Subcutaneous adipose tissue (tissue), 4 donors: ENCODE results near the gene ZNF281. TPM values are rescaled to one million over a fixed set of nuclear protein-coding genes. Genes with fewer than 3 reads are reported as not detected.

Experiments used
- total RNA-seq, 4 donors: library from RNA; depleted of rRNA; stranded (reverse); fragments of >200 nt; gene quantifications; one replicate each; pipeline ENCODE4 v1.1.0, GENCODE V29; 2016
- TF ChIP-seq, protein P1 (sequence below): fragments of 450-650 bp; IDR thresholded peaks from one replicate; pipeline ENCODE4 v1.5.1; 2016; ENCODE audit warnings: low read depth, mild to moderate bottlenecking, control low read depth, antibody characterized with exemption, moderate library complexity

ZNF281 gene
- total RNA-seq, 4 donors from 2014 or later = 8.3 to 20.4 (median 14.8) TPM

DNA sequence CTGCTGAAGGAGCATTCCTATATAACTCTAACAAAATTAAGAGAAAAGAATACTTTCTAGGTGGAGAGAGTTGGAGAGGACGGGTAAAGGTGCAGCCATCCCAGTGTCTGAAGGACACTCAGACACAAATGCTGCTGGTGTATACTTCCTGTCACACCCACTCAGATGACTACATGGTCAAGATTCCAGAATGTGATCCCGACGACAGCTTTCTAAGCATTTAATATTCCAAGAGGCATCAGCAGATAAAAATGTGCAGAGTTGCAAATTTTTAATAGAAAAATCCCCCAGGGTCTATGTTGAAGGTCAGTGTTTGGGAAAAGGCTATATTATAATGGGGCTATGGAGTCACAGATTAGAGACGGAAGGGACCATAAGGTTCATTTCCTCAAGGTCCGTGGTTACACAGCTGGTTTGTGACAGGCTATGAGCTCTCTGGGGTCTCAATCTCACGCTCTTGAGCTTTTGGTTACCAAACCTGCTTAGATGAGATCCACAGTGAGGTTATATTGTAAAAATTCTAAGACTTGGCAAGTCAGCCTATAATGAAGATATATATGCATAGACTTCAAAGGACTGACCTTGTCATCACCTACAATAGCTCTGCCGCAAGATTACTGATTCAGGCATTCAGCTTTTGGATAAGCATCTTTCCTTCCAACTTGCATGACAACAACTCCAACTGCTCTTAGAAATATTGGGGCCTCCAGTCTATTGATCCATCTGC lies 35.1 kb downstream of the ZNF281 start:
- TF ChIP-seq, protein P1, sequence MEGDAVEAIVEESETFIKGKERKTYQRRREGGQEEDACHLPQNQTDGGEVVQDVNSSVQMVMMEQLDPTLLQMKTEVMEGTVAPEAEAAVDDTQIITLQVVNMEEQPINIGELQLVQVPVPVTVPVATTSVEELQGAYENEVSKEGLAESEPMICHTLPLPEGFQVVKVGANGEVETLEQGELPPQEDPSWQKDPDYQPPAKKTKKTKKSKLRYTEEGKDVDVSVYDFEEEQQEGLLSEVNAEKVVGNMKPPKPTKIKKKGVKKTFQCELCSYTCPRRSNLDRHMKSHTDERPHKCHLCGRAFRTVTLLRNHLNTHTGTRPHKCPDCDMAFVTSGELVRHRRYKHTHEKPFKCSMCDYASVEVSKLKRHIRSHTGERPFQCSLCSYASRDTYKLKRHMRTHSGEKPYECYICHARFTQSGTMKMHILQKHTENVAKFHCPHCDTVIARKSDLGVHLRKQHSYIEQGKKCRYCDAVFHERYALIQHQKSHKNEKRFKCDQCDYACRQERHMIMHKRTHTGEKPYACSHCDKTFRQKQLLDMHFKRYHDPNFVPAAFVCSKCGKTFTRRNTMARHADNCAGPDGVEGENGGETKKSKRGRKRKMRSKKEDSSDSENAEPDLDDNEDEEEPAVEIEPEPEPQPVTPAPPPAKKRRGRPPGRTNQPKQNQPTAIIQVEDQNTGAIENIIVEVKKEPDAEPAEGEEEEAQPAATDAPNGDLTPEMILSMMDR = no peak

DNA sequence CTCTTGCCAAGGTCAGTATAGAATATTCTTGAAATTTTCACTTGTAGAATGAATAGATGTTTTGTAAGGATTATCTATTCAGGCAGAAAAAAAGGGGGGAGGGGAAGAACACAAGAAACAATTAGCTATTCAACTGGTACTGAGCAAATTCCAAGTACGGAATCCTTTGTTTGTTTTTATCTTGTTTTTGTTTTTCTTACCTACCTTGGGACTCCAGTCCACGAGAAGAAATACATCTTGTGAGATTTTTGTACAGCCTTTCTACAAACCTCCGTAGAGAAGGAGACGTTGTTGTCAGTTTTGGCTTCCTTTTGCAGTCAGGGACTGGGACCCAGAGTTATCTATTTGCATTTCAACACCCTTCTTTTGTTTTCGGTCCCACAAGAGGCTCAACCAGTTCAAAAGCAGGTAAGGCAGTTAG lies 36.0 kb downstream of the ZNF281 start:
- TF ChIP-seq, protein P1 = no peak

DNA sequence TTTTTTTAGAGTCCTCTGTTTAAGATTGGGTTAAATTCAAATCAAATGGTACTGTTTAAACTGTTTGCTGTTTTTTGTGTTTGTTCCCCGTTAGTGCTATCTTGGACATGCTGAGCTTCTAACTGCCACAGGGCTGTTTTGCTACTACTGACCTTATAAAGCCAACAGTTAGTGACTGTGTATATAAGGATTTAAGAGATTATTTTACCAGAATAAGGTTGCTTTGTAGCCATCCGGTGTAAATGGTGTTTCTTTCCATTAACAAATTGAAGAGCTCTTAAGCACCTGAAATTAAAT lies 37.0 kb downstream of the ZNF281 start:
- TF ChIP-seq, protein P1 = no peak

DNA sequence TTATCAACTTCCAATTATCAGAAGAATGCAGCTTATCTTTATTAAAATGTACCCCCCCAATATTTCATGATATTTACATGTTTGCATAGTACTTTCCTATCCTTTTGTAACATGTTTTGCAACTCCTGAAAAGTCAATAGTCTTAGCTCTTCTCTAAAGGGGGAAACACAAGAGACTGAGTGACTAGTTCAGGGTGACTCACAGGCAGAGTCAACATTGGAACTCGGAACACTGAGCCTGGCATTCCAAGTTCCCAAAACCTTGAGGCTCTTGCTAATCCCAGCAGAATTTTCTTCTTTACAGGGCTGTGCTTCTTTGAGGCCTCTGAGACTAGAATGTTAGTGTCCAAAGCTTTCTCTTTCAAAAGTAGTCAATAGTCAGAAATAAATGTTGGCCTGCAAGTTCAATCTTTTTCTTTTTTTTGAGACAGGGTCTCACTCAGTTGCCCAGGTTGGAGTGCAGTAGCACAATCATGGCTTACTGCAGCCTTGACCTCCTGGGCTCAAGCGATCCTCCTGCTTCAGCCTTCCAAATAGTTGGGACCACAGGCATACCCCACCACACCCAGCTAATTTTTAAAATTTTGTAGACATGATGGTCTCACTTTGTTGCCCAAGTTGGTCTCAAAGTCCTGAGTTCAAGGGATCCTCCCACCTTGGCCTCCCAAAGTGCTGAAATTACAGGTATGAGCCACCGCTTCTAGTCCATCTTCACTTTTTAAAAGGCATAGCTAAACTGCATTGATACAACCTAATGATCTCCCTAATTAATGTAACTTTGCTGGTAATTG lies 37.5 kb downstream of the ZNF281 start:
- TF ChIP-seq, protein P1 = no peak

- TF ChIP-seq, protein P1 = no peak
Measured at GRCh38 chr1:200369706-200370105, 40.1 kb downstream of the ZNF281 start.

DNA sequence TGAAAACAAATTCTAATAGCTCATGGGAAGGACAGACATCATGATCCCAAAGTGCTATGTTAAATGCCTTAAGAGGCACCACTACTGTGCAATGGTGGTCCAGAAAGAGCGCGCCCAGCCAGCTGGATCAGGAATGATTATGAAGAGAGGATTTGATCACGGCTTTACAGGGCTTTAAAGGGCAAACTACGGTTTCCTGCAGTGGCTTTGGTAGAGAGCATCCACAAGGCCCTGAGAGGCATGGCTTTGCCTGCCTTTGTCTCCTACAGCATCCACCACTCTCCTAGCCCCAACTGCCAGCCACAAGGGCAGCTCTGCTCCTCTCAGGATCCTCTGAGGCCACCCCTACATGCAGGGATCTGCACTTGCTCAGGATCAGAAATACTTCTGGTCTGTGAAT lies 40.7 kb downstream of the ZNF281 start:
- TF ChIP-seq, protein P1 = no peak

DNA sequence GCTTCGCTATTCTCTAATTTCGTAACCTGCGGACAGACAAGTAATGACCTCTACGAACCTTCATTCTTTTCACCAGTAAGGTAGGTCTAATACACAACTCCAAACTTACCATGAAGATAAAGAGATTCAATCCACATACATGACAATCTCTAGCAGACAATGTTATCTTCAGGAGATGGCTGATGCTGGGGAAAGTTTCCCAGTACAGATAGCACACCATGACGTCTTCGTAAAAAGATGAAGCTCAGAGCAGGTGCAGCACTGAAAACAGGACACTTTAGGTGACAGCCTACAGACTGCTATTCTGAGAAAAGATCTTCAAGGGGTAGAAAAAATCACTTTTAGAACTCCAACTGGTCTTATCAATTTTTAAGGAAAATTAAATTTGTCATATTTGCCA lies 41.3 kb downstream of the ZNF281 start:
- TF ChIP-seq, protein P1 = no peak
